Measurements from ENCODE around the gene PAGE2.
"Not testable (repeated sequence)": the region's sequence is repeated elsewhere in the genome, so short reads cannot be mapped to it uniquely, and the experiment has no call there.

Gene PAGE2

GRCh38 chrX:55088795-55089489, at the start of gene PAGE2:
Gene PAGE2, plus strand, starts transcription at chrX:55089018. Its CDS starts 1,003 bp downstream, at chrX:55090021.
- Histone ChIP-seq H3K27ac (no peak within 1 kb of the TSS), H3K27me3 (ENCODE audit: insufficient read depth, low read depth, severe bottlenecking) (peaks cover 13% of the 10 kb centered on the region), H3K4me3 (ENCODE audit: low read depth, low read length) (no peak within 1 kb of the TSS), H3K9me3 (ENCODE audit: severe bottlenecking) (peaks cover 2% of the 10 kb centered on the region), H3K36me3 (no peaks in the 10 kb centered on the region)
- DNase-seq: no peak
- TF ChIP-seq CTCF (IDR thresholded peaks at IDR 0.05; ENCODE audit: low read depth, low read length): no peak

- no peak for TF ChIP-seq CTCF (IDR thresholded peaks at IDR 0.05; ENCODE audit: low read depth, low read length)
- H3K27ac ChIP-seq: no peak overlapping the region
- no peak for DNase-seq
- no peak overlapping the region for H3K4me3 ChIP-seq (ENCODE audit: low read depth, low read length)
- H3K9me3 ChIP-seq (ENCODE audit: severe bottlenecking): no peaks in the 10 kb centered on the region
- H3K36me3 ChIP-seq: no peaks in the 10 kb centered on the region
- H3K27me3 ChIP-seq (ENCODE audit: insufficient read depth, low read depth, severe bottlenecking): peaks cover 25% of the 10 kb centered on the region
These were observed 49.3 kb upstream of the PAGE2 start for GRCh38 chrX:55039471-55039870.

- no peak for TF ChIP-seq CTCF (IDR thresholded peaks at IDR 0.05; ENCODE audit: low read depth, low read length)
- Histone ChIP-seq H3K27ac (no peak overlapping the region), H3K27me3 (ENCODE audit: insufficient read depth, low read depth, severe bottlenecking) (peaks cover 31% of the 10 kb centered on the region)
These were observed 47.3 kb upstream of the PAGE2 start for GRCh38 chrX:55041514-55041913.

GRCh38 chrX:55050599-55050998, 38.2 kb upstream of the PAGE2 start:
- H3K9me3 ChIP-seq (ENCODE audit: severe bottlenecking); H3K27ac ChIP-seq; H3K4me3 ChIP-seq (ENCODE audit: low read depth, low read length); H3K36me3 ChIP-seq; DNase-seq: not testable (repeated sequence)
- peaks cover 23% of the 10 kb centered on the region for H3K27me3 ChIP-seq (ENCODE audit: insufficient read depth, low read depth, severe bottlenecking)

More at GRCh38 chrX:55041514-55041913, 47.3 kb upstream of the PAGE2 start:
- Histone ChIP-seq H3K4me3 (ENCODE audit: low read depth, low read length) (no peak overlapping the region), H3K9me3 (ENCODE audit: severe bottlenecking) (no peaks in the 10 kb centered on the region), H3K36me3 (no peaks in the 10 kb centered on the region)
- DNase-seq: no peak

GRCh38 chrX:55056820-55057674, 31.8 kb upstream of the PAGE2 start:
- Histone ChIP-seq H3K9me3 (ENCODE audit: severe bottlenecking) (no peaks in the 10 kb centered on the region), H3K27me3 (ENCODE audit: insufficient read depth, low read depth, severe bottlenecking) (peaks cover 42% of the 10 kb centered on the region), H3K36me3 (no peaks in the 10 kb centered on the region), H3K27ac (no peak overlapping the region), H3K4me3 (ENCODE audit: low read depth, low read length) (no peak overlapping the region)
- TF ChIP-seq CTCF (IDR thresholded peaks at IDR 0.05; ENCODE audit: low read depth, low read length): no peak
- no peak for DNase-seq

GRCh38 chrX:55057675-55058249, 31.1 kb upstream of the PAGE2 start:
- H3K27ac ChIP-seq: no peak overlapping the region
- TF ChIP-seq CTCF (IDR thresholded peaks at IDR 0.05; ENCODE audit: low read depth, low read length): peak; percentile 59
- peaks cover 42% of the 10 kb centered on the region for H3K27me3 ChIP-seq (ENCODE audit: insufficient read depth, low read depth, severe bottlenecking)
- H3K4me3 ChIP-seq (ENCODE audit: low read depth, low read length): no peak overlapping the region
- DNase-seq: no peak
- no peaks in the 10 kb centered on the region for H3K9me3 ChIP-seq (ENCODE audit: severe bottlenecking)
- no peaks in the 10 kb centered on the region for H3K36me3 ChIP-seq

GRCh38 chrX:55067180-55067579, 21.6 kb upstream of the PAGE2 start:
- peaks cover 16% of the 10 kb centered on the region for H3K27me3 ChIP-seq (ENCODE audit: insufficient read depth, low read depth, severe bottlenecking)
- H3K4me3 ChIP-seq (ENCODE audit: low read depth, low read length); DNase-seq; H3K36me3 ChIP-seq; H3K9me3 ChIP-seq (ENCODE audit: severe bottlenecking); H3K27ac ChIP-seq: not testable (repeated sequence)

Data from WERI-Rb-1 (cell line).